HG03097 (cell line): ENCODE measurements around the gene CST6.
"Not testable (repeated sequence)": the region's sequence is repeated elsewhere in the genome, so short reads cannot be mapped to it uniquely, and the experiment has no call there.

Experiments used
- ATAC-seq: cut with Tn5 transposase; IDR thresholded peaks from one replicate; pipeline ENCODE4 v1.9.1; 2021; ENCODE audit not compliant: unreplicated experiment, low FRiP score

The CST6 gene

DNA sequence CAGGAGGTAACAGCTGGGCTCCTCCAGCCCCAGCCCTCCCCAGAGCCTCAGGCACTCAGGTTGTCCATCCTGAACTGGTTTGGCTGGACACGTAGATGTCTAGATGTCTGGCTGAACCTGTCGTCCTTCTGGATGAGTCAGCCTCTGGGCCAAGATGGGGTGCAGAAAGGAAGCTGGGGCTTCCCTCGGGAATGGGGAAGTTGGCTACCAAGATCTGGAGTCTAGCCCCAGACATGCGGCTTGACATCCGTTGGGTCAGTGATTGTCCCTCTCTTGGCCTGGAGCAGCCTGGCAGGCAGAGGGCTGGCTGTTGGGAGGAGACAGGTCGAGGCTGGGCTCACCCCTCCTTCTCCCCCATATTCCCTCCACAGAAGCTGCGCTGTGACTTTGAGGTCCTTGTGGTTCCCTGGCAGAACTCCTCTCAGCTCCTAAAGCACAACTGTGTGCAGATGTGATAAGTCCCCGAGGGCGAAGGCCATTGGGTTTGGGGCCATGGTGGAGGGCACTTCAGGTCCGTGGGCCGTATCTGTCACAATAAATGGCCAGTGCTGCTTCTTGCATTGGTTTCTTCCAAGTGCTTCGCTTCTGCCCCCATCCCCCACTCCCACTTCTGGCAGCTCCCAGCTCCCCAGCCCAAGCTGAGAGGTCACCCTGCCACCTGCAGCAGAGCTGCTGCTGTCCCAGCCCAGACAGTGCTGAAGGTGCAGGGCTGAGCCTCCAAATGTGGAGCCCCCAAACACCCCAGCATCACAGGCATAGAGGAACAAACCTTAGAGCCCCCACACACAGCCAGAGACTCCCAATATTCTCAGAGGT is 1.3 kb downstream of the CST6 start:
- no peak for ATAC-seq

- ATAC-seq: no peak
These were observed 1.9 kb downstream of the CST6 start for GRCh38 chr11:66013762-66014100.

DNA sequence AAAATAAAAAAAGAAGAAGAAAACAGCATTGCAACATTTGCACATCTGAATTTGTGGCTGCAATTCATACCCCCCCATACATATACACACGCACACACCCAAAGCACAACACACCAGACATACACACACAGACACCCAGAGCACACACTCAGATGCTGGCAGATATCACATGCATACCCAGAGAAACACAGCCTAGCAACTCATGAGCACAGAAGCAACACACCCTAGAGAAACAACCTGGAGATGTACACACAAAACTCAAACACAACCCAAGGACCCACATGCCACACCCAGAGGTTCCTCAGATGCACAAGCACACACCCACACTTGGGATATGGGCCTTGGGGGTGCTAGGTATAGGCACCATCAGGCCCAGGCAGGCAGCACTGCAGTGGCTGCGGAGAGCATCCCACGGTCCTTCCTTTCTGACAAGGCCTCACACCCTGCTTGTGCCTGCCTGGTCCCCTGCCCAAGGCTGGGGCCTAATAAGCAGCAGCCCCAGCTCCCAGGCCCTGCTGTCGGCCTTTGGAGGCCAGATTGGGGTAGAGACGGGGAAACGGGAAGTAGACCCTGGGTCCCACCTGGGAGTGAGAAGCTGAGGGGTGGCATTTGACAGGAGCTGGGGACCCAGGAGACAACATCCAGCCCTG is 3.1 kb downstream of the CST6 start:
- no peak for ATAC-seq

- ATAC-seq: no peak
These were observed 3.7 kb downstream of the CST6 start for GRCh38 chr11:66015454-66015881.

DNA sequence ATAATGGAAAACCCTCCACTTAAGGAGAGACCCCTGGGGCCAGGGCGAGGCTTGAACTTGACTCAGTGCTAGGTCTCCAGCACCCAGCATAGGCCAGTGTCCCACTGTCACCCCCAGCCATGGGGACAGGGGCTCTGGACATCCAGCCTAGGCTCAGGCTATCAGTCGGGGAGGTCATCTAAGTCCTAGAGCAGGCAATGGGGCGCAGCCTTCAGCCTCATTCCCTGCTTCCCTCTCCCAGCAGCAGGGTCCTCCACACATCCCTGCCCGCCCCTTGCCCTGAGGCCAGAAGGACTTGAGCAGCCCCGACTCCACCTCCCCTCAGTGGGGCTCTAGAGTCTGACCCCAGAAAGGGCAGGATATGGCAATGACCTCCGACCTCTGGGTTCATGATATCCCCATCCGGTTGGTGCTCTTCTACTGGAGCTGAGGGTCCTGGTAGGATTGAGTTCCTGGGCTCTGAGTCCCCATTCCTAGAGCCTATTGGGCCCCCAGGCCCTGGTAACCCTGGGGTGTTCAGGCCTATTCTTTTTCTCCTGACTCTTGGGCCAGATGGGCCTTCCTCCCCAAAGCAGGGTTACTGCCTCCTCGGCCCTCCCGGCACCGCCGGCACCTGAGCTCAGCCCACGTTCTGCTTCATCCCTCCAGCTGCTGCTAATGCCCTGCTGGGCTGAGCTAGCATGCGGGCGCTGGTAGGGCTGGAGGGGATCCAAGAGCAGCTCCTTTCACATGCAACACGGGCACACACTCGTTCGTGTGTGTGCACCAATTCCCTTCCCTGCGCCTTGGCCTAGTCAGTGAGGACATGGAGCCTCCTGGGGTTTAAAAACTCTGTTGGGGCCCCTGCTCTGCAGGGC is 4.4 kb downstream of the CST6 start:
- no peak for ATAC-seq

DNA sequence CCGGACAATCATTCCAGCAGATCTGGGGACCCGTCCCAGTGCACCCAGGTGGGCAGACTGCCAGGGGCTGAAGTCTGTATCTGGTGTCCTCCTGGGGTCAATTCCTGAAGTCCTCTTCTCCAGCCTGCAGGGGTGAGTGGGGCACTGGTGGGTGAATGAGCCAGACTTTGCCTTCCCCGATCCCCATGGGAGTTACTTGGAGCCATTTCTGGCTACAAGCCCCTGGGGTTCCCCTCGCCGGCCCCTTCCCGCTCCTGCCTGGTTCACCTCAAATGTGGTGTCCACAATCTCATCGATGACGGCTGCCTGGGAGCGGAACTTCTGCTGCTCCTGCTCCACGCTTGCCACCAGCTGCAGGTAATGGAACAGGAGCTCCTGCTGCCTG is 5.0 kb downstream of the CST6 start:
- no peak for ATAC-seq

DNA sequence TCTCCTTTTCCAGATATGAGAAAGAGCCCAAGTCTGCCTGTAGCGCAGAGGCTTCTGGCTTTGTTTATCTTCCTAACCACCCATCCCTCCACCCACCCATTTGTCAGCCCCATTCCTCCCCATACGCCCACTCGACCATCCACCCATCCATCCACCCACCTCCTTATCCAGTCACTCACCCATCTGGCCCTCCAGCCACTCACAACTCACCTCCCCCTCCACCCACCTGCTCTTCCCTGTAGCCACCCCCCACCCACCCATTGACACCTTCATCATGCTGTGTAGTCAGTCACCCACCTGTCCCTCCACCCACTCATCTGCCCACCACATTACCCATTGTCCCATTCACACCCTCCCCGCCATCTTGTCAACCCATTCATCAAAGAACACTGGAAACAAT is 5.5 kb downstream of the CST6 start:
- ATAC-seq: no peak

GRCh38 chr11:66020212-66020611 is 8.4 kb downstream of the CST6 start:
- no peak for ATAC-seq

DNA sequence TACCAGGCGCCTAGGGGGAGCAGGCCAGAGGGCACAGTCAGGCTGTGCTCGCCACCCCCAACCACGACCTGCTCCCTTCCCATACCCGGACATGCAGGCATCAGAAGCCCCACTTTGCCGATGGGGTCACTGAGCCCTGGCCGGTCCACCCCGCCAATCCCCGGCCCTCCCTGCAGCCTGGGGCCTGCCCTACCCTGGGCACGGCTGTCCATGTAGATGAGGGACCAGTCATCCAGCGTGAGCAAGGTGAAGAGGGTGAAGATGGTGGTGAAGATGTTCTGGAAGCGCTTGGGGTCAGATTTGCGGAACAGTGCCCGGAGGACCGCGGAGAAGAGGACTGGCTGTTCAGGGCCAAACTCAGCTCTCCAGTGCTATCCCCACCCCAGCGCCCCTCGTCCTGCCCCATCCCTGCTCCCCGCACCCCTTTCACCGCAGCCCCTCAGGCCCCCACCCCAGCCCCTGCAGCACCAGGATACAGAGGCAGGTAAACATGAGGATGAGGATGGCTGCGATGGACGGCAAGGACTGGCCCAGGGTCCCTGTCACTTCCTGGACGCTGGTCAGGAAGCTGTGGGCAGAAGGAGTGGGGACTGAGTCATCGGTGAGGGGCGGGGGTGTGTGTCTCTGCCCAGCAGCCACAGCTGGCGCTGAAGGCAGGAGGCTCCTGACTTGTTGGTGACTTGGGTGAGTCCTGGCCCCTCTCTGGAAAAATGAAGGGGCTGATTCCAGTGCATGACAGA is 9.0 kb downstream of the CST6 start:
- no peak for ATAC-seq

DNA sequence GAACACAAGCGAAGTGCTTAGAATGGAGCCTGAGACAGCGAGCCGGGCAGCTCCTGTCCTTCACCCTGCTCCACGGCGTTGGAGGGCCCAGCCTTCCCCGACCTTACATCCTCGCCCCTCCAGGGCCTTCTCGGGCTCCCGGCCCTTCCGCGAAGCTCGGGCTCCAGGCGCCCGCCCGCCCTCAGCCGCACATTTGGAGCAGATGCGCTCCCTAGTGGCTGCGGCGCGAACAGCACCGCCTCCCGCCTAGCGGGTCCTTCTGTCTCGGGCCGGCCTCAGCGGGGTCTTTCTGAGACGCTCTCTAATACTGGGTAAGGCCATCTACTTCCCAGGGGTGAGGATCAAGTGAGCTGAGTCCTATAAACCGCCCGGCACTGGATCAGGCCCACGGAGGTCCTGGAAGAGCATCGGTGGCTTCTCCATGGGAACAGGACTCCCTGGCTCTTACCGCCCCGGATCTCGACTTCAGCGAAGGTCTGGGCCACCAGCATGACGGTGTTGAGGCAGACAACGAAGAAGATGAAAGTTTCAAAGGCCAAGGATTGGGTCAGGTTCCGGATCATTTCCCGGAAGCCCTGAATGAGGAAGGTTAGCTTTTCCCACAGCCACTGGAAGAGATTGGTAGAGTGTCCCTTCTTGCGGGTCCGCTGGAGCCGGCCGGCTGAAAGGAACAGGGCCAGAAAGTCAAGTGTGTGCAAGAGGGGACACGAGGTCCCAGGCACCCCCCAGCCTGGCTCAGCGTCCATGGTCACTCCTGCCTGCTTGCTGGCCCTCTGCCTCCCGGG is 10.8 kb downstream of the CST6 start:
- no peak for ATAC-seq

DNA sequence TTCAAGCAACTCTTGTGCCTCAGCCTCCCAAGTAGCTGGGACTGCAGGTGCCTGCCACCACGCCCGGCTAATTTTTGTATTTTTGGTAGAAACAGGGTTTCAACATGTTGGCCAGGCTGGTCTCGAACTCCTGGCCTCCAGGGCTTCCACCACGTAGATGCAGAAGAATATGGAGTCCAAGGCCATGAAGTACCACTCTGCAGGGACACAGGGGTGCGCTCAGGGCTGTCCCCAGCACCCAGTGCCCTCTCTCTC is 11.3 kb downstream of the CST6 start:
- not testable (repeated sequence) for ATAC-seq

GRCh38 chr11:66026017-66026529 is 14.3 kb downstream of the CST6 start, which contains the start of gene CATSPER1:
Gene CATSPER1 (minus strand): TSS chr11:66026479. CDS start chr11:66026379, 100 bp downstream.
- ATAC-seq: no peak

DNA sequence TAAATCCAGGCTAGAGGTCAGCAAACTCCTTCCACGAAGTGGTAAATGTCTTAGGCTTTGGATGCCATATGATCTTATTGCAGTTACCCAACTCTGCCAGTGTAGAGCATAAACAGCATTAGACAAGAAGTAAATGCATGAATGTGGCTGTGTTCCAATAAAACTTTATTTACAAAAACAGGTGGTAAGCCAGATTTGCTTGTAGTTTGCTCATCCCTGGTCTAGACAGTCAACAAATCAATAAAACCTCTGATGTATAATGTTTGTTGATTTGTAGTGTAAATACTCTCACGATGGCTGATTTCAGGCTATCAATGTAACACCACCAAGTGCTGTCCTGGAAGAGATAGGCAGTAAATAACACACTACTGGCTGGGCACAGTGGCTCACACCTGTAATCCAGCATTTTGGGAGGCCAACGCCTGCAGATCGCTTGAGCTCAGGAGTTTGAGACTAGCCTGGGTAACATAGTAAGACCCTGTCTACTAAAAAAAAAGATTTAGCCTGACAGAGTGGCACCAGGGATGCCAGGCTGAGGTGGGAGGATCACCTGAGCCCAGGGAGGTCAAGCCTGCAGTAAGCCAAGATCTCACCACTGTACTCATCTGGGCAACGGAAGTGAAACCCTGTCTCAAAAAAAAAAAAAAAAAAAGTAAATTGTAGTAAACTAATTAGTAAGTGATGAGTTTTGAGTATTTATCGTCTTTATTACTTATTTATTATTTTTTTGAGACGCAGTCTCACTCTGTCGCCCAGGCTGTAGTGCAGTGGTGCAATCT is 21.3 kb downstream of the CST6 start:
- no peak for ATAC-seq

- no peak for ATAC-seq
These were observed 24.0 kb downstream of the CST6 start for GRCh38 chr11:66035653-66036333.

DNA sequence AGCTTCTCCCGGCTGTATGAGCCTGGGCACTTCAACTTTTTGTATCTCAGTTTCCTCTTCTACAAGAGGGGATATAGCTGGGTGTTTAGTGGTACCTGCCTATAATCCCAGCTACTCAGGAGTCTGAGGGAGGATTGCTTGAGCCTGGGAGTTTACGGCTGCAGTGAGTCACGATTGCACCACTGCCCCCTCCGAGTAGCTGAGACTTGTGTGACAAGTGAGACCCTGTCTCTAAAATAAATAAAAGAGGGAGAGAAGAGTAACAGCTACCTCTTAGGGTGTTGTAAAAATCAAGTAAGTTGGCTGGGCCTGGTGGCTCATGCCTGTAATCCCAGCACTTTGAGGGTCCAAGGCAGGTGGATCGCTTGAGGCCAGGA is 24.5 kb downstream of the CST6 start:
- ATAC-seq: no peak

GRCh38 chr11:66037327-66037726 is 25.5 kb downstream of the CST6 start:
- ATAC-seq: no peak

DNA sequence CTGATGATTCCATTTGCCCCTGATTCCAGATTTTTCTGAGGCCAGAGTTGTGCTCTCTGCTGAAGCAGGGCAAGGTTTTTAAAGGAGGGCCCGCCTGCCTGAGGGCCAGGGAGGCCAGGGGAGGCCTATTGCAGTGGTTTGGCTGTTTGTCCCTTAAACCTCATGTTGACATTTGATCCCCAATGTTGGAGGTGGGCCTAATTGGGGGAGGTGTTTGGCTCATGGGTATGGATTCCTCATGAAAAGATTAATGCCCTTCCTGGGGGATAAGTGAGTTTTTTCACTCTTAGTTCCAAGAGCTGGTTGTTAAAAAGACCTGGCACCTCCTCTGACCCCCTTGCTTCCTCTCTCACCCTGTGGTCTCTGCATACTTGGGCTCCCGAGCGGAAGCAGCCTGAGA is 28.0 kb downstream of the CST6 start:
- ATAC-seq: no peak

GRCh38 chr11:66042227-66042995 is 30.6 kb downstream of the CST6 start:
- ATAC-seq: no peak
